Left cardiac atrium (tissue), 4 donors: Measurements from ENCODE around the gene TRIM71. TPM values are rescaled to one million over a fixed set of nuclear protein-coding genes. Genes with fewer than 3 reads are reported as not detected.
"Not testable (repeated sequence)": the region's sequence is repeated elsewhere in the genome, so short reads cannot be mapped to it uniquely, and the experiment has no call there.

Source experiments
- ATAC-seq, 2 donors: fragments of 200-7000 bp; cut with Tn5 transposase; one replicate each; pipeline ENCODE4 v1.9.1; 2020; ENCODE audit warnings: mild to moderate bottlenecking in 2 of 2, moderate library complexity in 2 of 2
- DNase-seq: peaks from one replicate; pipeline ENCODE4 v3.0.0-alpha.2; 2020
- intact Hi-C, 2 donors: fragments of 100-400 bp; cut with DNase I; formaldehyde crosslinking; loops; one replicate each; pipeline versions ENCODE4 v1.14.1 to v1.15.1; 2022 to 2023
- total RNA-seq, 2 donors: library from RNA; stranded (reverse); fragmentation: NEBNext Ultra II Directional; extraction: Animal tissue kit (Norgen Biotek cat#: 25700); gene quantifications; one replicate each; pipeline ENCODE4 v1.2.1, GENCODE V29; 2021
- donor health status: DM: no; HTN: yes; CAD: no.
- donor health status: DM: no; HTN: yes; CAD: no; lungs with severe emphysema.
- donor health status: DM: yes; HTN: yes; CAD: no.
- donor health status: Dilated cardiomyopathy.

TRIM71 gene
- total RNA-seq, 2 donors from 2014 or later: 0.06 TPM; not detected in 1

- intact Hi-C loops: no loop called here
- DNase-seq (no peak), ATAC-seq (no peak)
Observed at GRCh38 chr3:32901005-32901932, 83.5 kb downstream of the TRIM71 start.

GRCh38 chr3:32902887-32903371 is 85.1 kb downstream of the TRIM71 start:
- DNase-seq (peak; percentile 39), ATAC-seq (peak in 1 of 2 donors; percentile 42)
- intact Hi-C loops: not testable (repeated sequence)

- ATAC-seq: no peak
- intact Hi-C loops: no loop called here
- no peak for DNase-seq
Observed at GRCh38 chr3:32903953-32904352, 86.2 kb downstream of the TRIM71 start.

GRCh38 chr3:32909999-32910398 is 92.2 kb downstream of the TRIM71 start:
- DNase-seq (no peak), ATAC-seq (no peak)
- intact Hi-C loops: no loop called here

GRCh38 chr3:32910954-32911353 is 93.2 kb downstream of the TRIM71 start:
- intact Hi-C loops: no loop called here
- ATAC-seq (no peak), DNase-seq (no peak)

DNA sequence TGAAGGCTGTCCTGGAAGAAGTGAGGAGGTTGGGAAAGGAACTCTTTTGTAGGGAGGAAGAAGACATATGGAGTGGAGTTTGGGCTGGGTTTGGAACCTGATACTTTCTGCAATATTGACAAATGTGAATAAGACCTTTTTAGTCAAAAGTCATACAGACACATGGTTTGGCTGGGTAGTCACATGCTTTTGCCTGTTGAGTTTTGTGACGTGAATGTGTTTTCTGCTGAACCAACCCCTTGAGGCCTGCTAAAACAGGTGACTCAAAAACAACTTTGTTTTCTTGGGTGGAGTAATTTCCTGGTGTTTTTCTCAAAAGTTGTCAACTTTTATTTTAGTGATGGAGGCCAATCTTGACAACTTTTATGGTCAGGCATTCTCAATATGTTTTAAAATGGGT is 94.2 kb downstream of the TRIM71 start:
- DNase-seq (no peak), ATAC-seq (no peak)
- intact Hi-C loops: no loop called here

DNA sequence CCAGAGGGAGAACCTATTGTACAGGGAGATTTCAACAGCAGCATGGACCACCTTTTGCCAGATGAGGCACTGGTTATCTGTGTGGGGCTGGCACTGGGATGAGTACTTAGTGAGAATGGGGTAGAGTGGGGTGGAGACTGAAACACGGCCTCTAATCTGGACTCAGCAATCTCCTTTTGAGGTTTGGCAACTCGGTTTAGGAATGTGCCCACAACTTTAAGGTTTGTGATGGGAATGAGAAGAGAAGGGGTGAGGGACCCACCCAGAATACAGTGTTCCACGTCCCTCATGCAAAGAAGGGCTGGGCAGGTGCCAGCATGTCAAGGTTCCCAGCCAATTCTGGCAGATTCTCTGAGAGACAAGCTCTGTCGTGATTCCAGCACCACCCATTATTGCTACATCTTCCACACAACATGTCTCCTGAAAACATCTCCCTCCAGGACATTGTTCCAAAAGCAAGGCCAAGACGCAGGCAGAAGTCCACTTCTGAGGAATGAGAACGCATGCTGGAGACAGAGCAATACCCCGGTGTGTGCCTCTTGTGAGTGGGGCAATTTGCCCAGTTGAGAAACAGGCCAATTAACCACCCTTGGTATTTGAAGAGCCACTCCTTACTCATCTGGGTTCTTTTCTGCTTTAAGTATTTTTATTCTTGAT is 96.1 kb downstream of the TRIM71 start:
- DNase-seq: peak; percentile 41
- intact Hi-C loops: no loop called here
- peak in 1 of 2 donors; percentile 92 for ATAC-seq

DNA sequence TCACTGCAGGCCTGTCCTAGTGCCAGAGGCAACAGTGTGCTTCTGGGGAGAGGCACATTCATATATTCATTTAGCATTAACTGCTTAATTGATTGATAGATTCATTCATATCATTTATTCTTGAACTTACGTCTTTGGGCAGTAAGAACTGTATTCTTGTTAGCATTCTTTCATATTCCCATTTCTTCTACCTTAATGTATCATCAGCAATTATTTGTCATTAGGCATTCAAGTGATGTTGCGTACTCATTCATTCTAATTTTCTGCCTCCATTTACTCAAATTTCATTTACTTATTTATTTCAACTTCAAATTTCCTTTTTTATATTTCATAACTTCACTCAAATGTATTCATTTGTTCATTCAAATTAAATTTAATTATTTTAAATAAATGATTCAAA is 102.1 kb downstream of the TRIM71 start:
- DNase-seq: no peak
- intact Hi-C loops: no loop called here
- ATAC-seq: no peak

DNA sequence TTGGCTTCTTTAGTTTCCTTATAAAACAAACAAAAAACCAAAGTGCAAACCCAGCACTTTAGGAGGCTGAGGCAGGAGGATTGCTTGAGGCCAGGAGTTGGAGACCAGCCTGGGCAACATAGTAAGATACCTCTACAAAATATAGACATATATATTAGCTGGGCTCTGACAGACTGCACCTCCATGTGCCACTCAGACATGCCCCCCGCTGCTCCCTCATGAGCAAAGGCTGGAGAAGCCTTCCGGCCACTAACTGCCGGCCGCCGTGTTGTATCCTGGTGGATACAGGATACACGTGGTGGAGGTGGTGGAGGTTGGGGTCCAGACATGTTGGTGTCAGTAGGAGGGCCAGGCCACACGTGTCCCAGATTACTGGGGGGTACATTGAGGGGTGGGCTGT is 104.3 kb downstream of the TRIM71 start:
- intact Hi-C loops: no loop called here
- ATAC-seq (no peak), DNase-seq (no peak)

DNA sequence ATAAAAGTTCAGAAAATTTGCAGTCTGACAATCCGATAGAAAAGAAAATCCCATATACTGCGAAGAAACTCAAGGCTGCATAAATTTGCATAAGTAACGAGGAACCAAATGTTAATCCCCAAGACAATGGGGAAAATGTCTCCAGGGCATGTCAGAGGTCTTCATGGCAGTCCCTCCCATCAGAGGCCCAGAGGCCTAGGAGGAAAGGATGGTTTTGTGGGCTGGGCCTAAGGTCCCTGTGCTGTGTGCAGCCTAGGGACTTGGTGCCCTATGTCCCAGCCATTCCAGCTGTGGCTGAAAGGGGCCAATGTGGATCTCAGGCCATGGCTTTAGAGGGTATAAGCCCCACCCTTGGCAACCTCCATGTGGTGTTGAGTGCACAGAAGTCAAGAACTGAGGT is 112.4 kb downstream of the TRIM71 start:
- DNase-seq (no peak), ATAC-seq (no peak)
- intact Hi-C loops: loop anchor here (5.0 to 10.0 kb wide), 2 partner anchors 195 to 198 kb away; no protein-coding TSS in a partner anchor

- not testable (repeated sequence) for ATAC-seq, DNase-seq
- intact Hi-C loops: loop anchor here (5.0 to 10.0 kb wide), 2 partner anchors 196 to 199 kb away; no protein-coding TSS in a partner anchor
Observed at GRCh38 chr3:32931273-32931672, 113.5 kb downstream of the TRIM71 start.

DNA sequence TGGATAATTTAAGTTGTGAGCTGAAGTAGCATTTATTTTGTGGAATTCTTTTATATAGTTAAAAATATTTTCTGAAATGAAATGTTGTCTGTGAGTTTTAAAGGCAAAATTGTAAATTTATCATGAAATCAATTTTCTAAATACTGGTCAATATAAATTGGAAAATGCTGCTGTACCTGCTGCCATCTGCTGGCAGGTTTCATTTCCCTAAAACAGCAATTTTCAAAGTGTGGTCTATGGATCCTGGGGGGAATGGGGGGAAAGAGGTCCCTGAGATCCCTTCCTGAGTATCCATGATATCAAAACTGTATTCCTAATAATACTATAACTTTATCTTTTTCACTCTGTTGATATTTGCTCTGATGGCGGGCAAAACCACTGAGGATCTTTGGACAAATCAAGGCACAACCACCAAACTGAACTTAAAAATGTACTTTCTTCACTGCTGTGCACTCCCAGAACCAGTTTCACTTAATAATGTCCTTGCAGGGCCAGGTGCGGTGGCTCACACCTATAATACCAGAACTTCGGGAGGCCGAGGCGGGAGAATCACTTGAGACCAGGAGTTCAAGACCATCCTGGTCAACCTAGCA is 116.4 kb downstream of the TRIM71 start:
- intact Hi-C loops: loop anchor here (5.0 to 10.0 kb wide), 2 partner anchors 199 to 202 kb away; no protein-coding TSS in a partner anchor
- DNase-seq: no peak
- no peak for ATAC-seq

GRCh38 chr3:32937331-32937730 is 119.5 kb downstream of the TRIM71 start:
- intact Hi-C loops: loop anchor here in 1 of 2 donors (10.0 kb wide), 1 partner anchor 203 kb away; no protein-coding TSS in a partner anchor
- DNase-seq: no peak

GRCh38 chr3:32939531-32940284 is 121.9 kb downstream of the TRIM71 start:
- DNase-seq, ATAC-seq: not testable (repeated sequence)
- intact Hi-C loops: loop anchor here in 1 of 2 donors (10.0 kb wide), 2 partner anchors 125 to 205 kb away; no protein-coding TSS in a partner anchor

More at GRCh38 chr3:32937331-32937730, 119.5 kb downstream of the TRIM71 start:
- ATAC-seq: no peak

DNA sequence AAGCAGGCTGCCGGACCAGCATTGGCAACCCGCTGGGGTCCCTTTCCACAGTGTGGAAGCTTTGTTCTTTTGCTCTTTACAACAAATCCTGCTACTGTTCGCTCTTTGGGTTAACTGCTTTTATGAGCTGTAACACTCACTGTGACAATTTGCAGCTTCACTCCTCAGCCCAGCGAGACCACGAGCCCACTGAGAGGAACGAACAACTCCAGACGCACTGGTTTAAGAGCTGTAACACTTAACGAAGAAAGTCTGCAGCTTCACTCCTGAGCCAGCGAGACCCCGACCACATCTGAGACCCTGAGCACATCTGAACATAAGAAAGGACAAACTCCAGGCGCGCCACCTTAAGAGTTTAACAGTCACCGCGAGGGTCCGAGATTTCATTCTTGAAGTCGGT is 122.9 kb downstream of the TRIM71 start:
- DNase-seq (no peak), ATAC-seq (no peak)
- intact Hi-C loops: loop anchor here in 1 of 2 donors (10.0 kb wide), 1 partner anchor 124 kb away; no protein-coding TSS in a partner anchor

DNA sequence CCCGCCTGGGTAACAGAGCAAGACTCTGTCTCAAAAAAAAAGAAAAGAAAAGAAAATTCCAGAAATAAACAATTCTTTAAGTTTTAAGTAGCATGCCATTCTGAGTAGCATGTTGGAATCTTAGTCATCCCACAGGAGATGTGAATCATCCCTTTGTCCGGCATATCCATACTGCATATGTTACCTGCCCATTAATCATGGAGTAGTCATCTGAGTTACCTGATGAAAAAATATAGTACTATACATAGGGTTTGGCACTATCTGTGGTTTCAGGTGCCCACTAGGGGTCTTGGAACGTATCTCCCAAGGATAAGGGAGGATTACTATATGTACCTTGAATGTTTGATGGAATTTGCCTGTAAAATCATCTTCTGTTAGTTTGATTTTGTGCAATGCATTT is 127.3 kb downstream of the TRIM71 start:
- DNase-seq: no peak
- ATAC-seq: no peak
- intact Hi-C loops: loop anchor here (5.0 to 10.0 kb wide), 2 partner anchors 120 to 127 kb away; no protein-coding TSS in a partner anchor

- ATAC-seq, DNase-seq: not testable (repeated sequence)
- intact Hi-C loops: loop anchor here (5.0 to 10.0 kb wide), 2 partner anchors 119 to 127 kb away; no protein-coding TSS in a partner anchor
Observed at GRCh38 chr3:32945598-32945997, 127.8 kb downstream of the TRIM71 start.
